Activated T-cell treated with anti-CD3 and anti-CD28 coated beads, Interleukin-2, amount 50 U/mL, for 72 hours (primary cell): ENCODE results near the gene KREMEN1. TPM values are rescaled to one million over a fixed set of nuclear protein-coding genes. Genes with fewer than 3 reads are reported as not detected.

Experiments used
- ATAC-seq, 2 donors: fragments of 150-1000 bp; cut with Tn5 transposase; replicated peaks in 1 of 2; 2 replicates each; pipeline ENCODE4 v1.10.0; 2021; ENCODE audit warnings: moderate library complexity in 2 of 2, mild to moderate bottlenecking in 1 of 2
- DNase-seq, 2 donors: peaks; one replicate each; pipeline ENCODE4 v3.0.0; 2021 to 2022; ENCODE audit warnings: mixed read lengths in 1 of 2
- H3K27ac Mint-ChIP-seq: one replicate; pipeline ENCODE4 v1.8.0; 2022; ENCODE audit warnings: mild to moderate bottlenecking, moderate library complexity, mixed read lengths
- H3K27me3 Mint-ChIP-seq: one replicate; pipeline ENCODE4 v1.8.0; 2022; ENCODE audit warnings: low read depth, mixed read lengths
- H3K36me3 Mint-ChIP-seq, 2 donors: one replicate each; pipeline ENCODE4 v1.8.0; 2022; ENCODE audit warnings: mixed read lengths in 2 of 2, mild to moderate bottlenecking in 1 of 2; ENCODE audit not compliant: insufficient read depth in 2 of 2
- H3K4me1 Mint-ChIP-seq: one replicate; pipeline ENCODE4 v1.8.0; 2022; ENCODE audit warnings: low read depth, mixed read lengths
- H3K4me3 Mint-ChIP-seq, 2 donors: one replicate each; pipeline ENCODE4 v1.8.0; 2022; ENCODE audit warnings: mild to moderate bottlenecking in 2 of 2, mixed read lengths in 2 of 2, moderate library complexity in 2 of 2
- H3K9me3 Mint-ChIP-seq, 2 donors: one replicate each; pipeline ENCODE4 v1.8.0; 2022; ENCODE audit warnings: mixed read lengths in 2 of 2
- total RNA-seq, 2 donors: library from RNA; stranded (reverse); gene quantifications; one replicate each; pipeline ENCODE4 v1.2.3, GENCODE V29; 2022

Gene KREMEN1
- total RNA-seq, 2 donors from 2014 or later: 0.09 to 0.53 TPM

GRCh38 chr22:29142116-29142515 lies 69.3 kb downstream of the KREMEN1 start:
- H3K4me3 Mint-ChIP-seq: no peak overlapping the region
- no peaks in the 10 kb centered on the region for H3K4me1 Mint-ChIP-seq
- H3K36me3 Mint-ChIP-seq: no peaks in the 10 kb centered on the region
- no peak overlapping the region for H3K27ac Mint-ChIP-seq
- no peaks in the 10 kb centered on the region for H3K9me3 Mint-ChIP-seq
- H3K27me3 Mint-ChIP-seq: peaks cover 8% of the 10 kb centered on the region
- ATAC-seq (no peak), DNase-seq (no peak)

GRCh38 chr22:29143941-29144785 lies 71.3 kb downstream of the KREMEN1 start:
- ATAC-seq (no peak), DNase-seq (no peak)
- Mint-ChIP-seq H3K9me3 (no peaks in the 10 kb centered on the region), H3K4me3 (no peak overlapping the region), H3K27me3 (peaks cover 8% of the 10 kb centered on the region), H3K27ac (no peak overlapping the region), H3K4me1 (no peaks in the 10 kb centered on the region), H3K36me3 (no peaks in the 10 kb centered on the region)

GRCh38 chr22:29144786-29145160 lies 71.9 kb downstream of the KREMEN1 start:
- Mint-ChIP-seq H3K4me3 (no peak overlapping the region), H3K27ac (no peak overlapping the region), H3K4me1 (no peaks in the 10 kb centered on the region), H3K27me3 (peaks cover 8% of the 10 kb centered on the region), H3K36me3 (no peaks in the 10 kb centered on the region), H3K9me3 (no peaks in the 10 kb centered on the region)
- no peak for ATAC-seq
- no peak for DNase-seq

- Mint-ChIP-seq H3K27ac (no peak overlapping the region), H3K36me3 (no peaks in the 10 kb centered on the region), H3K4me1 (no peaks in the 10 kb centered on the region), H3K27me3 (peaks cover 8% of the 10 kb centered on the region), H3K4me3 (no peak overlapping the region), H3K9me3 (no peaks in the 10 kb centered on the region)
- DNase-seq (no peak), ATAC-seq (no peak)
Observed at GRCh38 chr22:29145321-29146072, 72.7 kb downstream of the KREMEN1 start.

- H3K27ac Mint-ChIP-seq: no peak overlapping the region
- no peak for ATAC-seq
- DNase-seq: no peak
- no peaks in the 10 kb centered on the region for H3K4me1 Mint-ChIP-seq
- no peaks in the 10 kb centered on the region for H3K36me3 Mint-ChIP-seq
- H3K27me3 Mint-ChIP-seq: peaks cover 8% of the 10 kb centered on the region
- H3K9me3 Mint-ChIP-seq: no peaks in the 10 kb centered on the region
- H3K4me3 Mint-ChIP-seq: no peak overlapping the region
Observed at GRCh38 chr22:29146091-29146560, 73.3 kb downstream of the KREMEN1 start.

GRCh38 chr22:29146771-29147170 lies 73.9 kb downstream of the KREMEN1 start:
- ATAC-seq: no peak
- Mint-ChIP-seq H3K27me3 (peaks cover 6% of the 10 kb centered on the region), H3K36me3 (no peaks in the 10 kb centered on the region), H3K27ac (no peak overlapping the region), H3K4me1 (no peaks in the 10 kb centered on the region), H3K4me3 (no peak overlapping the region), H3K9me3 (no peaks in the 10 kb centered on the region)
- DNase-seq: no peak

GRCh38 chr22:29147331-29147899 lies 74.6 kb downstream of the KREMEN1 start:
- no peak for DNase-seq
- no peak for ATAC-seq
- Mint-ChIP-seq H3K27me3 (peaks cover 4% of the 10 kb centered on the region), H3K4me3 (no peak overlapping the region), H3K9me3 (no peaks in the 10 kb centered on the region), H3K27ac (no peak overlapping the region), H3K36me3 (no peaks in the 10 kb centered on the region), H3K4me1 (no peaks in the 10 kb centered on the region)

GRCh38 chr22:29148036-29148435 lies 75.2 kb downstream of the KREMEN1 start:
- no peak for ATAC-seq
- Mint-ChIP-seq H3K4me1 (no peaks in the 10 kb centered on the region), H3K27me3 (peaks cover 9% of the 10 kb centered on the region), H3K27ac (no peak overlapping the region), H3K9me3 (no peaks in the 10 kb centered on the region), H3K36me3 (no peaks in the 10 kb centered on the region), H3K4me3 (no peak overlapping the region)
- no peak for DNase-seq

GRCh38 chr22:29148826-29149225 lies 76.0 kb downstream of the KREMEN1 start:
- Mint-ChIP-seq H3K4me1 (no peaks in the 10 kb centered on the region), H3K4me3 (no peak overlapping the region), H3K27me3 (peaks cover 16% of the 10 kb centered on the region), H3K27ac (no peak overlapping the region), H3K9me3 (no peaks in the 10 kb centered on the region), H3K36me3 (no peaks in the 10 kb centered on the region)
- ATAC-seq (no peak), DNase-seq (no peak)

GRCh38 chr22:29149841-29150555 lies 77.2 kb downstream of the KREMEN1 start:
- no peak for DNase-seq
- ATAC-seq: no peak
- H3K27me3 Mint-ChIP-seq: peaks cover 24% of the 10 kb centered on the region
- H3K9me3 Mint-ChIP-seq: no peaks in the 10 kb centered on the region
- H3K36me3 Mint-ChIP-seq: no peaks in the 10 kb centered on the region
- H3K27ac Mint-ChIP-seq: no peak overlapping the region
- H3K4me3 Mint-ChIP-seq: no peak overlapping the region
- H3K4me1 Mint-ChIP-seq: peaks cover 7% of the 10 kb centered on the region

GRCh38 chr22:29150701-29151100 lies 77.9 kb downstream of the KREMEN1 start:
- DNase-seq: no peak
- Mint-ChIP-seq H3K27ac (no peak overlapping the region), H3K9me3 (no peaks in the 10 kb centered on the region), H3K36me3 (no peaks in the 10 kb centered on the region), H3K4me3 (no peak overlapping the region), H3K4me1 (peaks cover 8% of the 10 kb centered on the region), H3K27me3 (peaks cover 27% of the 10 kb centered on the region)
- ATAC-seq: no peak

- peaks cover 8% of the 10 kb centered on the region for H3K4me1 Mint-ChIP-seq
- no peak overlapping the region for H3K4me3 Mint-ChIP-seq
- DNase-seq (no peak), ATAC-seq (no peak)
- H3K27me3 Mint-ChIP-seq: peaks cover 27% of the 10 kb centered on the region
- H3K27ac Mint-ChIP-seq: no peak overlapping the region
- H3K36me3 Mint-ChIP-seq: no peaks in the 10 kb centered on the region
- no peaks in the 10 kb centered on the region for H3K9me3 Mint-ChIP-seq
Observed at GRCh38 chr22:29151316-29151715, 78.5 kb downstream of the KREMEN1 start.
